Measurements from ENCODE around the gene AANAT. TPM values are rescaled to one million over a fixed set of nuclear protein-coding genes. Genes with fewer than 3 reads are reported as not detected.

The AANAT gene
- total RNA-seq, 1 experiment from 2014 or later: not detected

DNA sequence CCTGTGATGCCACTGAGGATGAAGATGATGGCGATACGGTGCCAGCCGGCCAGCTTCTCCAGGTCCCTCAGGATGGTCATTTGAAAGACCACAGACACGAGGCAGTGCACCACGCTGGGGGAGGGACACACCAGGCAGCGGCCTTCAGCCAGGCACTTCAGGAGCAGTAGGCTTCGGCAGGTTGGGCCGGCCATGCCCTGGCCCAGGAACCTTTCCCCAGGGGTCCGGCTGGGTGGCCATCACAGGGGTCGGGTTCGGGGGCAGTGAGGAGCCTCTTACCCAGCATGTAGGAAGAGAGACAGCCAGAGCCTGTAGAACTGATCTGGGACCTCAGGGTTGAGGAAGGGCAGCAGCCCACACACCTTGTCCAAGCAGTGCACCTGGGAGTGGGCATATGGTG lies 5.3 kb downstream of the AANAT start:
- H3K27me3 ChIP-seq (ENCODE audit: insufficient read depth, low read length): no peaks in the 10 kb centered on the region
- peaks cover 12 to 25% of the 10 kb centered on the region in 2 experiments; a peak in 3 of 4 replicates for H3K36me3 ChIP-seq (ENCODE audit: control insufficient read depth in 1 of 2, insufficient read depth in 2 of 2, low read length in 2 of 2)
- H3K9ac ChIP-seq (ENCODE audit: low read length): no peak overlapping the region
- H3K9me2 ChIP-seq (ENCODE audit: insufficient read depth): no peaks in the 10 kb centered on the region
- TF ChIP-seq SIN3A (IDR thresholded peaks at IDR 0.05; ENCODE audit: low read depth) (no peak), REST (IDR thresholded peaks at IDR 0.05; ENCODE audit: low read depth) (no peak), SRF (IDR thresholded peaks at IDR 0.05; ENCODE audit: low read depth) (no peak), EZH2 (IDR thresholded peaks at IDR 0.05) (no peak), FOSL1 (IDR thresholded peaks at IDR 0.05; ENCODE audit: low read depth) (no peak), RAD21 (IDR thresholded peaks at IDR 0.05; ENCODE audit: low read depth) (no peak), ATF3 (IDR thresholded peaks at IDR 0.05) (no peak), SP1 (IDR thresholded peaks at IDR 0.05; ENCODE audit: low read depth) (no peak)
- ChIA-PET RAD21 (ENCODE audit: low non-redundant PET in 1 of 2, low total read pairs in 2 of 2, uncharacterized antibody in 2 of 2, unreplicated experiment in 2 of 2) (no interaction called here), CTCF (no interaction called here), POLR2A (no interaction called here)
- no peak overlapping the region for H3K27ac ChIP-seq (ENCODE audit: low read depth, low read length)
- DNase-seq (ENCODE audit: low read depth, low spot score) (no peak), ATAC-seq (no peak)
- intact Hi-C loops (cut with micrococcal nuclease): no loop called here
- no peaks in the 10 kb centered on the region for H3K4me1 ChIP-seq (ENCODE audit: control insufficient read depth in 1 of 2, insufficient read depth in 2 of 2, low read length in 2 of 2)
- no peaks in the 10 kb centered on the region for H3K79me2 ChIP-seq (ENCODE audit: insufficient read depth, low read length)
- no peak overlapping the region for H3K4me3 ChIP-seq (replicated peaks in 1 of 2; ENCODE audit: low read depth in 1 of 2, low read length in 2 of 2)
- no peaks in the 10 kb centered on the region for H4K20me1 ChIP-seq (ENCODE audit: insufficient read depth)
- H3K4me2 ChIP-seq (ENCODE audit: low read length): no peak overlapping the region
- H3K9me3 ChIP-seq (ENCODE audit: control insufficient read depth in 1 of 2, insufficient read depth in 1 of 2, low read depth in 1 of 2, low read length in 2 of 2): no peaks in the 10 kb centered on the region
- no peak overlapping the region for H2AFZ ChIP-seq (ENCODE audit: low read depth, low read length, poor library complexity, severe bottlenecking)
- no TSS peak for BruUV-seq (replicated peaks)
